ENCODE measurements around the gene SEL1L2. TPM values are rescaled to one million over a fixed set of nuclear protein-coding genes. Genes with fewer than 3 reads are reported as not detected.

SEL1L2 gene
- total RNA-seq, 1 donor from 2014 or later: 1.4 TPM

DNA sequence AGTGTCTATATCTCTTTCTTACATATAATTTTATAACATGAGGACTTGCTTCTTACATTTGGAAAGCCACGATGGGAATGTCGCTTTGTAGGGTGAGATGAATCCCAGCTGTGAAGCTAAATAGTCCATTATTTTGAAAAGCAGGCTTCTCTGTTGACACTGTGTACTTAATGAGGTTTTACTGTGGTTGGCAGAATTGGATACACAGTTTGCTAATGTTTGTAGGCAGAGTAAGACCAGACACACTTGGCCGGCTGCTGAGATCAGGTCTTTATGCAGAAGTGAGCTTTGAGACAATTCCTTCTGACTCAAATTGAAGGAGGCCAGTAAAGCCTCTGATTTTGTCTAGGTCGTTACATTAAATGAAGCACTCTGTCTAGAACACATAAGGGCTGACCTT, 112.6 kb downstream of the SEL1L2 start:
- Histone ChIP-seq H3K36me3 (no peaks in the 10 kb centered on the region), H3K27ac (replicated peaks) (no peak overlapping the region), H3K27me3 (ENCODE audit: low read depth) (peaks cover 9% of the 10 kb centered on the region), H3K9me3 (replicated peaks) (no peaks in the 10 kb centered on the region), H3K4me3 (no peak overlapping the region), H3K4me1 (no peaks in the 10 kb centered on the region)
- intact Hi-C loops (cut with micrococcal nuclease): no loop called here
- TF ChIP-seq, protein P1, sequence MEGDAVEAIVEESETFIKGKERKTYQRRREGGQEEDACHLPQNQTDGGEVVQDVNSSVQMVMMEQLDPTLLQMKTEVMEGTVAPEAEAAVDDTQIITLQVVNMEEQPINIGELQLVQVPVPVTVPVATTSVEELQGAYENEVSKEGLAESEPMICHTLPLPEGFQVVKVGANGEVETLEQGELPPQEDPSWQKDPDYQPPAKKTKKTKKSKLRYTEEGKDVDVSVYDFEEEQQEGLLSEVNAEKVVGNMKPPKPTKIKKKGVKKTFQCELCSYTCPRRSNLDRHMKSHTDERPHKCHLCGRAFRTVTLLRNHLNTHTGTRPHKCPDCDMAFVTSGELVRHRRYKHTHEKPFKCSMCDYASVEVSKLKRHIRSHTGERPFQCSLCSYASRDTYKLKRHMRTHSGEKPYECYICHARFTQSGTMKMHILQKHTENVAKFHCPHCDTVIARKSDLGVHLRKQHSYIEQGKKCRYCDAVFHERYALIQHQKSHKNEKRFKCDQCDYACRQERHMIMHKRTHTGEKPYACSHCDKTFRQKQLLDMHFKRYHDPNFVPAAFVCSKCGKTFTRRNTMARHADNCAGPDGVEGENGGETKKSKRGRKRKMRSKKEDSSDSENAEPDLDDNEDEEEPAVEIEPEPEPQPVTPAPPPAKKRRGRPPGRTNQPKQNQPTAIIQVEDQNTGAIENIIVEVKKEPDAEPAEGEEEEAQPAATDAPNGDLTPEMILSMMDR (IDR thresholded peaks at IDR 0.05; ENCODE audit: borderline replicate concordance): no peak
- DNase-seq: no peak

DNA sequence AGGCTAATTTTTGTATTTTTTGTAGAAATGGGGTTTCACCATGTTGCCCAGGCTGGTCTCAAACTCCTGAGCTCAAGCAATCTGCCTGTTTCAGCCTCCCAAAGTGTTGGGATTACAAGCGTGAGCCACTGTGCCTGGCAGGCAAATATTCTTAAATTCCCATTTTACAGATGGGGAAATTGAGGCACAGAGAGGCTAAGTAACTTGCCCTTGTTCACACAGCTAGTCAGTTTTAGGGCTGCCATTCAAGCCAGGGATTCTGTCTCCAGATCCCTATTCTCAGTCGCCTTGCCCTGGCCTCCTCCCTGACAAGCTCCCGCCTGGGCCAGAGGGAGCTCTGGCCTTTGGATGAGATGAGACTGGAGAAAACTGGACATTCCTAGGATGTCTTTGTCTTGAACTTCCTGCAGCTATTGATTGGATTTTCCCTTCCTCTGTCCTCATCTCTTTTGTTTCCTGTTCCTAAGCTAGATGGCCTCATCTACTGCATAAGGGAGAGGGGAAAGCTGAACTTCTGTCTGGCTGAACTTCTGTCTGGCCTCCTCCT, 115.1 kb downstream of the SEL1L2 start:
- Histone ChIP-seq H3K27me3 (ENCODE audit: low read depth) (peaks cover 9% of the 10 kb centered on the region), H3K36me3 (no peaks in the 10 kb centered on the region), H3K9me3 (replicated peaks) (no peaks in the 10 kb centered on the region), H3K4me1 (no peaks in the 10 kb centered on the region), H3K27ac (replicated peaks) (no peak overlapping the region), H3K4me3 (no peak overlapping the region)
- intact Hi-C loops (cut with micrococcal nuclease): no loop called here
- TF ChIP-seq, protein P1 (IDR thresholded peaks at IDR 0.05; ENCODE audit: borderline replicate concordance): no peak
- DNase-seq: no peak

GRCh38 chr20:13874394-13875157, 115.8 kb downstream of the SEL1L2 start:
- Histone ChIP-seq H3K36me3 (no peaks in the 10 kb centered on the region), H3K4me1 (no peaks in the 10 kb centered on the region), H3K9me3 (replicated peaks) (no peaks in the 10 kb centered on the region), H3K27ac (replicated peaks) (no peak overlapping the region), H3K4me3 (no peak overlapping the region), H3K27me3 (ENCODE audit: low read depth) (peaks cover 9% of the 10 kb centered on the region)
- TF ChIP-seq, protein P1 (IDR thresholded peaks at IDR 0.05; ENCODE audit: borderline replicate concordance): no peak
- DNase-seq: no peak
- intact Hi-C loops (cut with micrococcal nuclease): no loop called here

GRCh38 chr20:13873831-13874230, 116.6 kb downstream of the SEL1L2 start:
- Histone ChIP-seq H3K27ac (replicated peaks) (no peak overlapping the region), H3K9me3 (replicated peaks) (no peaks in the 10 kb centered on the region), H3K4me3 (no peak overlapping the region), H3K27me3 (ENCODE audit: low read depth) (peaks cover 9% of the 10 kb centered on the region), H3K4me1 (no peaks in the 10 kb centered on the region), H3K36me3 (no peaks in the 10 kb centered on the region)
- TF ChIP-seq, protein P1 (IDR thresholded peaks at IDR 0.05; ENCODE audit: borderline replicate concordance): no peak
- intact Hi-C loops (cut with micrococcal nuclease): no loop called here
- DNase-seq: no peak

GRCh38 chr20:13870170-13870748, 120.2 kb downstream of the SEL1L2 start:
- no peaks in the 10 kb centered on the region for H3K36me3 ChIP-seq
- TF ChIP-seq, protein P1 (IDR thresholded peaks at IDR 0.05; ENCODE audit: borderline replicate concordance): no peak
- no peaks in the 10 kb centered on the region for H3K9me3 ChIP-seq (replicated peaks)
- intact Hi-C loops (cut with micrococcal nuclease): no loop called here
- H3K27me3 ChIP-seq (ENCODE audit: low read depth): peaks cover 9% of the 10 kb centered on the region
- DNase-seq: no peak
- H3K4me3 ChIP-seq: no peak overlapping the region
- H3K27ac ChIP-seq (replicated peaks): no peak overlapping the region
- H3K4me1 ChIP-seq: peaks cover 11% of the 10 kb centered on the region

Measured in left ventricle myocardium inferior (tissue), 1 donor.